Caco-2 (cell line): ENCODE results near the gene CNGA1. TPM values are rescaled to one million over a fixed set of nuclear protein-coding genes. Genes with fewer than 3 reads are reported as not detected.

Source experiments
- BruUV-seq: library from RNA; stranded (reverse); fragments of 400-500 nt; replicated peaks from 2 replicates; lab custom pipeline; 2021; lab: Mats Ljungman, UMichigan
- CTCF ChIA-PET: fragments of 300-600 bp; sonication (Branson Sonifier 250); formaldehyde crosslinking; loops from one replicate; lab custom pipeline; 2022; ENCODE audit warnings: antibody characterized with exemption; lab: Charles Lee
- POLR2A ChIA-PET: fragments of 300-600 bp; sonication (Branson Sonifier 250); formaldehyde crosslinking; loops from one replicate; lab custom pipeline; 2022; ENCODE audit warnings: antibody characterized with exemption; lab: Charles Lee
- DNase-seq, 2 experiments: peaks; one replicate each; pipeline versions ENCODE4 v3.0.0 to v3.0.0-alpha.2; 2020 to 2022
- H3K27me3 ChIP-seq: replicated peaks from 2 replicates; pipeline ENCODE4 v1.6.0; 2011; ENCODE audit warnings: low read length; ENCODE audit not compliant: control insufficient read depth, insufficient read depth
- H3K36me3 ChIP-seq: 2 replicates; pipeline ENCODE4 v1.5.1; 2011; ENCODE audit warnings: low read length; ENCODE audit not compliant: control insufficient read depth, insufficient read depth
- H3K4me1 ChIP-seq: fragments of 250-450 bp; sonication (Bioruptor Pico); 2 replicates; pipeline ENCODE4 v1.5.1; 2020; ENCODE audit warnings: mild to moderate bottlenecking
- H3K4me3 ChIP-seq: 2 replicates; pipeline ENCODE4 v1.5.1; 2011; ENCODE audit warnings: low read depth, mild to moderate bottlenecking, control low read depth, low read length
- H3K9me3 ChIP-seq: fragments of 250-450 bp; sonication (Bioruptor Pico); 2 replicates; pipeline ENCODE4 v1.5.1; 2020; ENCODE audit warnings: mild to moderate bottlenecking, moderate library complexity
- H3K27ac Mint-ChIP-seq: one replicate; pipeline ENCODE4 v1.8.0; 2022; ENCODE audit warnings: mixed read lengths; ENCODE audit not compliant: unreplicated experiment
- H3K27me3 Mint-ChIP-seq: one replicate; pipeline ENCODE4 v1.8.0; 2022; ENCODE audit warnings: mixed read lengths; ENCODE audit not compliant: insufficient read depth, unreplicated experiment
- H3K36me3 Mint-ChIP-seq: one replicate; pipeline ENCODE4 v1.8.0; 2022; ENCODE audit warnings: mild to moderate bottlenecking, mixed read lengths; ENCODE audit not compliant: insufficient read depth, unreplicated experiment
- H3K4me1 Mint-ChIP-seq: one replicate; pipeline ENCODE4 v1.8.0; 2022; ENCODE audit warnings: low read depth, mixed read lengths; ENCODE audit not compliant: unreplicated experiment
- H3K4me3 Mint-ChIP-seq: one replicate; pipeline ENCODE4 v1.8.0; 2022; ENCODE audit warnings: mild to moderate bottlenecking, moderate library complexity, mixed read lengths; ENCODE audit not compliant: unreplicated experiment
- H3K9me3 Mint-ChIP-seq: one replicate; pipeline ENCODE4 v1.8.0; 2022; ENCODE audit warnings: mixed read lengths; ENCODE audit not compliant: unreplicated experiment
- CTCF ChIP-seq, 2 experiments: fragments of 200-600 bp in 1 of 2; IDR thresholded peaks; 1 replicate in 1 of 2; 2 replicates in 1 of 2; pipeline versions ENCODE4 v1.5.1 to v1.8.0; 2011 to 2022; ENCODE audit warnings: antibody characterized with exemption in 1 of 2, control low read depth in 1 of 2, inconsistent platforms in 1 of 2, low read depth in 1 of 2, low read length in 1 of 2, mild to moderate bottlenecking in 1 of 2, moderate library complexity in 1 of 2; ENCODE audit not compliant: insufficient read depth in 1 of 2, severe bottlenecking in 1 of 2, unreplicated experiment in 1 of 2
- intact Hi-C: fragments of 100-400 bp; cut with micrococcal nuclease; formaldehyde crosslinking; loops from one replicate; pipeline ENCODE4 v1.10.0; 2022; ENCODE audit not compliant: unreplicated experiment
- total RNA-seq: library from RNA; stranded (reverse); gene quantifications from 2 replicates; pipeline ENCODE4 v1.2.3, GENCODE V29; 2022

The CNGA1 gene
- total RNA-seq, 1 experiment from 2014 or later = 1.5 TPM

DNA sequence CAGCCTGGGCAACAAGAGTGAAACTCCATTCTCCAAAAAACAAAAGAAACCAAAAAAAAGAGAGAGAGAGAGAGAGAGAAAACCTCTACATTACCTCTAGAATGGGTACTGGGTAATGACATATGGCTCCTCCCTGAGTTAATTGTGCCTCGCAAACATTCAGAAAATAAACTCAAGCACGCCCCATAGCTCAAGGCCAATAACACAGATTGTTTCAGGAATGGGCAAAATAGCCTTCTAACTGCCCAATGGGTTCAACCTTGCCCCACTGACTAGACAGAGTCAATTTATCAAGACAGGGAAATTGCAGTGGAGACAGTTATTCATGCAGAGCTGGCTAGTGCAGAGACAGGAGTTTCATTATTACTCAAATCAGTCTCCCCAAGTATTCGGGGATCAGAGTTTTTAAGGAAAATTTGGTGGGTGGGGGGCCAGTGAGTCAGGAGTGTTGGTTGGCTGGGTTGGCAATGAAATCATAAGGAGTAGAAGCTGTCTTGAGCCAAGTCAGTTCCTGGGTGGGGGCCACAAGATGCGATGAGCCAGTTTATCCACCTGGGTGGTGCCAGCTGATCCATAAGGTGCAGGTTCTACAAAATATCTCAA, 25.2 kb upstream of the CNGA1 start:
- Mint-ChIP-seq H3K4me1 (peaks cover 18% of the 10 kb centered on the region), H3K4me3 (no peak overlapping the region), H3K27me3 (no peaks in the 10 kb centered on the region), H3K9me3 (no peaks in the 10 kb centered on the region), H3K27ac (no peak overlapping the region), H3K36me3 (peaks cover 17% of the 10 kb centered on the region)
- DNase-seq = no peak
- ChIA-PET CTCF (no interaction called here), POLR2A (no interaction called here)
- no peaks in the 10 kb centered on the region for H3K36me3 ChIP-seq
- no peaks in the 10 kb centered on the region for H3K9me3 ChIP-seq
- H3K4me1 ChIP-seq = peaks cover 29% of the 10 kb centered on the region
- intact Hi-C loops = loop anchor here (2.0 kb wide), 1 partner anchor 25 kb away; the partner anchor contains the start of genes CNGA1 and NIPAL1
- no peaks in the 10 kb centered on the region for H3K27me3 ChIP-seq
- H3K4me3 ChIP-seq = no peak overlapping the region
- BruUV-seq = no TSS peak
- no peak for TF ChIP-seq CTCF (IDR thresholded peaks at IDR 0.05; ENCODE audit: insufficient read depth in 1 of 2, low read depth in 1 of 2, low read length in 1 of 2, severe bottlenecking in 1 of 2, unreplicated experiment in 1 of 2)

DNA sequence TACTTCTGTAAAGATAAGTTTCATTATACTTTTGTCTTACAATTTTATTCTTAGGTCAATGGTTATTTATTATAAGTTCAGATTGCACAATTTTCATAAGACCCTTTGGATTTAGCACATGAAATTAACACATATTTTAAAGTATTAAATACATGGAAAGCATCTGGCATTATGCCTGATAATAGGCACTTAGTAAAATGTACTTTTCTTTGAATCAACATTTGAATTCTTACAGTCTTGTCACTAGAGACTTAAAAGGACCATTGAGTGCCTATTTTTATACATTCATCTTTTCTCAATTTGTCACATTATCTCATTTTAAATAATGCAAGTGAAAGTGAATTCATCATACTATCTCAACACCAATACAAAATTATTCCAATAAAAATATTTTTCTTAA, 23.1 kb upstream of the CNGA1 start:
- no peak for DNase-seq
- no TSS peak for BruUV-seq
- intact Hi-C loops = no loop called here
- Histone ChIP-seq H3K4me3 (no peak overlapping the region), H3K27me3 (no peaks in the 10 kb centered on the region), H3K4me1 (peaks cover 29% of the 10 kb centered on the region), H3K36me3 (no peaks in the 10 kb centered on the region; the same call in 1 of the 2 replicates), H3K9me3 (no peaks in the 10 kb centered on the region)
- no peaks in the 10 kb centered on the region for H3K9me3 Mint-ChIP-seq
- CTCF ChIA-PET = no interaction called here
- POLR2A ChIA-PET = no interaction called here
- no peaks in the 10 kb centered on the region for H3K27me3 Mint-ChIP-seq
- H3K27ac Mint-ChIP-seq = no peak overlapping the region
- peaks cover 10% of the 10 kb centered on the region for H3K4me1 Mint-ChIP-seq
- H3K4me3 Mint-ChIP-seq = no peak overlapping the region
- peaks cover 36% of the 10 kb centered on the region for H3K36me3 Mint-ChIP-seq
- no peak for TF ChIP-seq CTCF (IDR thresholded peaks at IDR 0.05; ENCODE audit: insufficient read depth in 1 of 2, low read depth in 1 of 2, low read length in 1 of 2, severe bottlenecking in 1 of 2, unreplicated experiment in 1 of 2)

DNA sequence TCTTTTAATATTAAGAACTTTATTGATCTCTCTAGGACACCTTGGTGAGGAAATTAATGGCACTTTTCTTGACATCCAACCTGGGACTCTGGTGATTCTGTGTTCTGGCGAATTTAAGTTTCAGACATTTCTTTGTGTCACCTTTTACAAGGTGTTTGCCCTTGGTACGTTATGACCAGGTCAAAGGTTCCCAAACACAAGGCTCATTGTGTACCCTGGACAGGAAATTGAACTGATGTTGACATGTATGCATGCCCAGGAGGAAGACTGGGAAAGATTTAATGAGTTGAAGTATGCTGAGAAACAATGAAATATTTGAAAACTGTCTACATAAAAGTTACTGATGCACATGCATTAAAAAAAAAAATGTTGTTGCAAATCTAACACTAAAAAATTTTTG, 22.2 kb upstream of the CNGA1 start:
- no peaks in the 10 kb centered on the region for H3K9me3 ChIP-seq
- no peak overlapping the region for H3K27ac Mint-ChIP-seq
- H3K36me3 ChIP-seq = no peaks in the 10 kb centered on the region; the same call in 1 of the 2 replicates
- no peaks in the 10 kb centered on the region for H3K27me3 Mint-ChIP-seq
- no TSS peak for BruUV-seq
- CTCF ChIA-PET = no interaction called here
- no peak for DNase-seq
- H3K36me3 Mint-ChIP-seq = peaks cover 45% of the 10 kb centered on the region
- POLR2A ChIA-PET = no interaction called here
- TF ChIP-seq CTCF (IDR thresholded peaks at IDR 0.05; ENCODE audit: insufficient read depth in 1 of 2, low read depth in 1 of 2, low read length in 1 of 2, severe bottlenecking in 1 of 2, unreplicated experiment in 1 of 2) = no peak
- peaks cover 23% of the 10 kb centered on the region for H3K4me1 ChIP-seq
- H3K4me3 ChIP-seq = no peak overlapping the region
- peaks cover 10% of the 10 kb centered on the region for H3K4me1 Mint-ChIP-seq
- H3K9me3 Mint-ChIP-seq = no peaks in the 10 kb centered on the region
- H3K27me3 ChIP-seq = no peaks in the 10 kb centered on the region
- no peak overlapping the region for H3K4me3 Mint-ChIP-seq
- intact Hi-C loops = no loop called here
